Spleen (tissue), 7 donors: ENCODE results near the gene GOLPH3.

ENCODE experiments used
- CTCF ChIP-seq, 11 experiments: fragments of 200-600 bp in 7 of 11; fragments of 450-650 bp in 4 of 11; sonication (generic) in 4 of 11; IDR thresholded peaks in 8 of 11; conservative IDR thresholded peaks in 3 of 11; 1 replicate in 7 of 11; 2 replicates in 4 of 11; pipeline versions ENCODE4 v1.4.0 to v1.8.0; 2016 to 2021; ENCODE audit warnings: antibody characterized with exemption in 11 of 11, inconsistent platforms in 4 of 11, mild to moderate bottlenecking in 1 of 11
- POLR2A ChIP-seq, 3 donors: fragments of 450-650 bp; IDR thresholded peaks; one replicate each; pipeline ENCODE4 v1.5.1; 2017; ENCODE audit warnings: antibody characterized with exemption in 3 of 3, mild to moderate bottlenecking in 1 of 3
- donor health status: DM: no; HTN: no; CAD: no; lungs with moderate emphysema.
- donor health status: DM: no; HTN: no; CAD: no.
- donor health status: DM: no; HTN: no; CAD: no.

DNA sequence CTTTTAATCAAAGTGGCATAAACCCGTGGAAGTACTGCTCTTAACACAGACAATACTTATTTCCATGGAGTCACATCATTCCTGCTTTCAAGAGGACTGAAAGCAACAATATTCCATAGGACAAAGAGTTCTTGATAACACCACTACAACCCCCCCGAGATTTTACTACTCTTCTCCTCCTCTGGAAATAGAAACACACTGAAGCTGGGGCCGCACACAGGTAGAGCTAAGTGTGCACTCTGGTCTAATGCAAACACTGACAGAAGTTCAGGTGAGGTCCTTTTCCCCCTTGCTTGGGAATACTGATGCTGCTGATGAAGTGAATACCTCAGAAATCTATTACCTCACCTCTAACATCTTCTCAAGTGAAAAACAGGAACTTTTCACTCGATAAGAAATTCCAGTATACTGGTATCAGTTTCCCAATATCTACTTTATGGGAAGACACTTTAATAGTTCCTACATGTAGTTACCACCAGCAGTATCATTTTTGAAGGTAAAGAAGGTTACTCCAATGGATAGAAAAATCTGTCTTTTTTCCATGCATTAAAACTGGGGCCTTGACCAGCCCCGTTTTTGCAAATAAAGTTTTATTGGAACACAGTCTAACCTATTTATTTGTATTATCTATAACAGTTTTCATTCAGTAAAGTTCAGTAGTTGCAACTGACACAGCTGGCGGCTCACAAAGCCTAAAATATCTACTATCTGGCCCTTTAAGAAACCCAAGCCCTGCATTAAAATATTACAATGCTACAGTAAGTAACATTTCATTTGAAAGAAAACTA lies 50.0 kb downstream of the GOLPH3 start:
- TF ChIP-seq CTCF (IDR thresholded peaks at IDR 0.05 in 8 of 11, conservative IDR thresholded peaks at IDR 0.05 in 3 of 11) (no peak), POLR2A (IDR thresholded peaks at IDR 0.05) (no peak)
